WTC11 (cell line): Measurements from ENCODE around the gene GLI2. TPM values are rescaled to one million over a fixed set of nuclear protein-coding genes. Genes with fewer than 3 reads are reported as not detected.

ENCODE experiments used
- ATAC-seq: fragments of 200-7000 bp; cut with Tn5 transposase; 2 replicates; pipeline ENCODE4 v1.10.0; 2021; ENCODE audit warnings: mild to moderate bottlenecking, moderate library complexity
- CTCF ChIA-PET: fragments of 300-600 bp; sonication (Branson Sonifier 250); formaldehyde crosslinking; loops from one replicate; lab custom pipeline; 2021; ENCODE audit warnings: antibody characterized with exemption; lab: Charles Lee
- POLR2A ChIA-PET: fragments of 350-600 bp; sonication (Branson Sonifier 250); formaldehyde crosslinking; loops from one replicate; lab custom pipeline; 2021; ENCODE audit warnings: antibody characterized with exemption; lab: Charles Lee
- DNase-seq: peaks from one replicate; pipeline ENCODE4 v3.0.0; 2021; ENCODE audit warnings: low spot score
- H3K27ac Mint-ChIP-seq: 2 replicates; pipeline ENCODE4 v1.8.0; 2021; ENCODE audit warnings: mixed read lengths
- H3K27me3 Mint-ChIP-seq: 2 replicates; pipeline ENCODE4 v1.8.0; 2021; ENCODE audit warnings: low read depth, mild to moderate bottlenecking, moderate library complexity, mixed read lengths
- H3K36me3 Mint-ChIP-seq: 2 replicates; pipeline ENCODE4 v1.8.0; 2021; ENCODE audit warnings: mixed read lengths
- H3K4me1 Mint-ChIP-seq: 2 replicates; pipeline ENCODE4 v1.8.0; 2022; ENCODE audit warnings: mixed read lengths
- H3K4me3 Mint-ChIP-seq: 2 replicates; pipeline ENCODE4 v1.8.0; 2021; ENCODE audit warnings: mild to moderate bottlenecking, moderate library complexity, mixed read lengths
- H3K9me3 Mint-ChIP-seq: 2 replicates; pipeline ENCODE4 v1.8.0; 2021; ENCODE audit warnings: mixed read lengths
- ARID4B ChIP-seq: sonication (generic); formaldehyde crosslinking; IDR thresholded peaks from 2 replicates; pipeline ENCODE4 v1.8.0; 2023; ENCODE audit warnings: missing genetic modification reagents, mild to moderate bottlenecking, borderline replicate concordance
- ATF3 ChIP-seq: sonication (generic); formaldehyde crosslinking; conservative IDR thresholded peaks from 2 replicates; pipeline ENCODE4 v1.8.1; 2022; ENCODE audit warnings: mild to moderate bottlenecking, missing genetic modification reagents
- CDX4 ChIP-seq: fragments of 250-450 bp; sonication (Bioruptor Pico); IDR thresholded peaks from 2 replicates; pipeline ENCODE4 v1.9.0; 2021; ENCODE audit warnings: moderate library complexity, mild to moderate bottlenecking, inconsistent platforms, borderline replicate concordance
- HMGXB4 ChIP-seq: sonication (generic); formaldehyde crosslinking; IDR thresholded peaks from 2 replicates; pipeline ENCODE4 v1.8.1; 2023; ENCODE audit warnings: mild to moderate bottlenecking, moderate library complexity, missing genetic modification reagents
- IRF2 ChIP-seq: sonication (generic); formaldehyde crosslinking; IDR thresholded peaks from 2 replicates; pipeline ENCODE4 v1.8.0; 2022; ENCODE audit warnings: low read depth, missing genetic modification reagents, borderline replicate concordance
- NFE2L1 ChIP-seq: sonication (generic); formaldehyde crosslinking; IDR thresholded peaks from 2 replicates; pipeline ENCODE4 v1.8.1; 2023; ENCODE audit warnings: missing genetic modification reagents
- NR2C2 ChIP-seq: sonication (generic); formaldehyde crosslinking; IDR thresholded peaks from 2 replicates; pipeline ENCODE4 v1.8.0; 2022; ENCODE audit warnings: mild to moderate bottlenecking, missing genetic modification reagents
- RORB ChIP-seq: fragments of 250-450 bp; sonication (Bioruptor Pico); IDR thresholded peaks from 2 replicates; pipeline ENCODE4 v1.9.0; 2021; ENCODE audit warnings: mild to moderate bottlenecking
- SMAD4 ChIP-seq: sonication (generic); formaldehyde crosslinking; IDR thresholded peaks from 2 replicates; pipeline ENCODE4 v1.8.0; 2022; ENCODE audit warnings: mild to moderate bottlenecking, missing genetic modification reagents
- ZBTB43 ChIP-seq: sonication (generic); formaldehyde crosslinking; IDR thresholded peaks from 2 replicates; pipeline ENCODE4 v1.8.1; 2023; ENCODE audit warnings: mild to moderate bottlenecking, missing genetic modification reagents
- ZNF281 ChIP-seq: sonication (generic); formaldehyde crosslinking; IDR thresholded peaks from 2 replicates; pipeline ENCODE4 v1.8.0; 2023; ENCODE audit warnings: mild to moderate bottlenecking, missing genetic modification reagents
- ZNF396 ChIP-seq: fragments of 250-450 bp; sonication (Bioruptor Pico); IDR thresholded peaks from 2 replicates; pipeline ENCODE4 v1.8.0; 2021; ENCODE audit warnings: mild to moderate bottlenecking, moderate library complexity, borderline replicate concordance
- ZNF671 ChIP-seq: fragments of 250-450 bp; sonication (Bioruptor Pico); IDR thresholded peaks from 2 replicates; pipeline ENCODE4 v1.8.0; 2021; ENCODE audit warnings: mild to moderate bottlenecking
- total RNA-seq: library from RNA; stranded (reverse); gene quantifications from 3 replicates; pipeline ENCODE4 v1.2.3, GENCODE V29; 2021

Gene GLI2
- total RNA-seq, 1 experiment from 2014 or later, result 60.9 TPM

- Mint-ChIP-seq H3K27ac (no peak overlapping the region), H3K4me1 (peaks cover 37% of the 10 kb centered on the region)
- CTCF ChIA-PET, result interaction anchor here (0.8 to 1.2 kb wide), 3 partner anchors 8 to 82 kb away, joined by 3 to 4 read pairs (median 3); no protein-coding TSS in a partner anchor
Measured at GRCh38 chr2:120778244-120778643, 42.6 kb downstream of the GLI2 start.

More at GRCh38 chr2:120778244-120778643, 42.6 kb downstream of the GLI2 start:
- no peaks in the 10 kb centered on the region for H3K27me3 Mint-ChIP-seq
- no peak for DNase-seq
- POLR2A ChIA-PET, result interaction anchor here (1.0 kb wide), 1 partner anchor 297 kb away, joined by 3 read pairs; no protein-coding TSS in a partner anchor
- no peak for ATAC-seq
- TF ChIP-seq NR2C2 (CRISPR knock-in tag) (no peak), ZNF396 (CRISPR knock-in tag) (no peak), ZNF281 (no peak), ZNF671 (no peak), NFE2L1 (CRISPR knock-in tag) (no peak), ZBTB43 (CRISPR knock-in tag) (no peak), RORB (CRISPR knock-in tag) (no peak), HMGXB4 (CRISPR knock-in tag) (no peak), ATF3 (CRISPR knock-in tag) (no peak), IRF2 (CRISPR knock-in tag) (no peak), SMAD4 (CRISPR knock-in tag) (no peak), ARID4B (CRISPR knock-in tag) (no peak), CDX4 (CRISPR knock-in tag) (no peak)
- TF ChIP-seq, all 79 proteins: peak for 0
- H3K36me3 Mint-ChIP-seq, result no peaks in the 10 kb centered on the region
- H3K9me3 Mint-ChIP-seq, result no peaks in the 10 kb centered on the region
- no peak overlapping the region for H3K4me3 Mint-ChIP-seq
